ENCODE measurements around the gene GSG1.

GSG1 gene

DNA sequence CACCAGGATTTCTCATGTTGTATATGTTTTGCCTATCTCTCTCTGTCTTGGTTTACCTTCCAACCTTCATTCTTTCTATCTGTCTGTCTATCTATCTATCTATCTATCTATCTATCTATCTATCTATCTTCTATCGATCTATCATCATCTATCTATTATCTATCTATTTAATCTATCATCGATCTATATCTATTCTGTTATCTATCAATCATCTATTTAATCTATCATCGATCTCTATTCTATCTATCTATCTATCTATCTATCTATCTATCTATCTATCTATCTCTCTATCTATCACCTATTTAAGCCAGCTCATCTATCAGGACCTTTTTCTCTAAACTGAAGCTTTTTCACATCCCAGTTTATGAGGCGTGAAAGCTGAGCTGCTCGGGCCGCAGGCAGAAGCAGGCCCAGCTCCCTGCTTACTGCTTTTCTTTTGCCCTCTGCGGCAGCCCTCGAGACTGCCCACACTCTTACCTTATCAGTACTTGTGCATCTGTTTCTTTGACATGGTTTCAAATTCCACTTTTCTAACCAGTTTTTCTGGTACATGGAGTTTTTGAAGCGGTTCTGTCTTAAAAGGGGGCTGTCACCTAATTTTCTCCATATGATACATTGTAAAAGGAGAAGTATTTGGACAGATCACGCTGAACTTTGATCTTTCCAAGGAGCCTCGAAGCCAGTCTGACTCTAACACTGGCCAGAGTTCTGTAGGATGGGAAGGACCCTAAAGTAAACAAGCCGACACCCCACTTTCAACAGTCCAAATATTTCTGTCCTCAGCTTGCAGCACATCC lies 44.4 kb upstream of the GSG1 start:
- TF ChIP-seq, protein P1, sequence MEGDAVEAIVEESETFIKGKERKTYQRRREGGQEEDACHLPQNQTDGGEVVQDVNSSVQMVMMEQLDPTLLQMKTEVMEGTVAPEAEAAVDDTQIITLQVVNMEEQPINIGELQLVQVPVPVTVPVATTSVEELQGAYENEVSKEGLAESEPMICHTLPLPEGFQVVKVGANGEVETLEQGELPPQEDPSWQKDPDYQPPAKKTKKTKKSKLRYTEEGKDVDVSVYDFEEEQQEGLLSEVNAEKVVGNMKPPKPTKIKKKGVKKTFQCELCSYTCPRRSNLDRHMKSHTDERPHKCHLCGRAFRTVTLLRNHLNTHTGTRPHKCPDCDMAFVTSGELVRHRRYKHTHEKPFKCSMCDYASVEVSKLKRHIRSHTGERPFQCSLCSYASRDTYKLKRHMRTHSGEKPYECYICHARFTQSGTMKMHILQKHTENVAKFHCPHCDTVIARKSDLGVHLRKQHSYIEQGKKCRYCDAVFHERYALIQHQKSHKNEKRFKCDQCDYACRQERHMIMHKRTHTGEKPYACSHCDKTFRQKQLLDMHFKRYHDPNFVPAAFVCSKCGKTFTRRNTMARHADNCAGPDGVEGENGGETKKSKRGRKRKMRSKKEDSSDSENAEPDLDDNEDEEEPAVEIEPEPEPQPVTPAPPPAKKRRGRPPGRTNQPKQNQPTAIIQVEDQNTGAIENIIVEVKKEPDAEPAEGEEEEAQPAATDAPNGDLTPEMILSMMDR (conservative IDR thresholded peaks at IDR 0.05; ENCODE audit: low read depth): no peak
- POLR2A ChIA-PET (ENCODE audit: low non-redundant PET): no interaction called here
- no peak overlapping the region for H3K27ac ChIP-seq
- no peak for DNase-seq (ENCODE audit: low spot score)
- CTCF ChIA-PET: interaction anchor here (0.9 kb wide), 1 partner anchor 13 kb away, joined by 3 read pairs; no protein-coding TSS in a partner anchor

- H3K27ac ChIP-seq: no peak overlapping the region
- ChIA-PET CTCF (no interaction called here), POLR2A (ENCODE audit: low non-redundant PET) (no interaction called here)
- TF ChIP-seq, protein P1 (conservative IDR thresholded peaks at IDR 0.05; ENCODE audit: low read depth): no peak
- DNase-seq (ENCODE audit: low spot score): no peak
Measured at GRCh38 chr12:13146336-13146938, 43.0 kb upstream of the GSG1 start.

- CTCF ChIA-PET: no interaction called here
- POLR2A ChIA-PET (ENCODE audit: low non-redundant PET): no interaction called here
- TF ChIP-seq, protein P1 (conservative IDR thresholded peaks at IDR 0.05; ENCODE audit: low read depth): no peak
- no peak for DNase-seq (ENCODE audit: low spot score)
- H3K27ac ChIP-seq: no peak overlapping the region
Measured at GRCh38 chr12:13144266-13144828, 40.9 kb upstream of the GSG1 start.

DNA sequence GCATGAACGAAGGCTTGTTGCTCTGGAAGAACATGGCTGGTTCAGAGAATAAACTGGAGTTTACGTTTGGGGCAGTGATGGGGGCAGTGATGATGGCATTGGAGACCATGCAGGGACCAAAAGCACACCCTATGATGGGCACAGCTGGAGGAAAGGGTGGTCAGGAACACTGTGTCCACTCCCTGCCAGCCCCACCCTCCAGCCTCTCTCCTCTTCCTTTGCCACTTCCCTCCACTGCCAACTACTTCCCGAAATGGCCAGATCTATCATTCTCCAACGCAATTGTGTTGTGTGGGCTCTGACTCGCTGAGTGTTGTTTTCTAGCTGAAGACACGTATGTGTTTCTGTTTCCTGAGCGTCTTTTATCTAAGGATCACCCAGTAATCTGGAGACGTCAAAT lies 39.3 kb upstream of the GSG1 start:
- POLR2A ChIA-PET (ENCODE audit: low non-redundant PET): no interaction called here
- no peak for DNase-seq (ENCODE audit: low spot score)
- CTCF ChIA-PET: no interaction called here
- TF ChIP-seq, protein P1 (conservative IDR thresholded peaks at IDR 0.05; ENCODE audit: low read depth): no peak
- no peak overlapping the region for H3K27ac ChIP-seq

DNA sequence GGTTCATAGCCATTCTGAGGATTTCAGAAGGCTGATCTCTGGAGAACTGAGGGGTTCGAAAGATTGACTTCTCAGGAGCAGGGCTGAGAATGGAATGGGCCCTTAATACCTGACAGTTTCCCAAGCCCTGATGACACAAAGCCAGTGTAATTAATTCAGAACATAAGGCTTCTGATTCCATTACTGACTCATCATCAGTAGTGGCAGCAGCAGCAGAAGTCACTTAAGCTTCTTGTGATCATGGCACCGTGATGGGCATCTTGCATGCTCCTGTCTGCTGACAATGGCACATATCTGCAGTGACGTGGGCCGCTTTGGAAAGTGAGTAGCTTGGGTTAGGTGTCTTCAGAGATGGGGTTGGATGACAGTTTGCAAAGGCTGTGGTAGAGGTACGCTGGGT lies 38.2 kb upstream of the GSG1 start:
- CTCF ChIA-PET: no interaction called here
- no peak for DNase-seq (ENCODE audit: low spot score)
- POLR2A ChIA-PET (ENCODE audit: low non-redundant PET): no interaction called here
- H3K27ac ChIP-seq: no peak overlapping the region
- TF ChIP-seq, protein P1 (conservative IDR thresholded peaks at IDR 0.05; ENCODE audit: low read depth): no peak

DNA sequence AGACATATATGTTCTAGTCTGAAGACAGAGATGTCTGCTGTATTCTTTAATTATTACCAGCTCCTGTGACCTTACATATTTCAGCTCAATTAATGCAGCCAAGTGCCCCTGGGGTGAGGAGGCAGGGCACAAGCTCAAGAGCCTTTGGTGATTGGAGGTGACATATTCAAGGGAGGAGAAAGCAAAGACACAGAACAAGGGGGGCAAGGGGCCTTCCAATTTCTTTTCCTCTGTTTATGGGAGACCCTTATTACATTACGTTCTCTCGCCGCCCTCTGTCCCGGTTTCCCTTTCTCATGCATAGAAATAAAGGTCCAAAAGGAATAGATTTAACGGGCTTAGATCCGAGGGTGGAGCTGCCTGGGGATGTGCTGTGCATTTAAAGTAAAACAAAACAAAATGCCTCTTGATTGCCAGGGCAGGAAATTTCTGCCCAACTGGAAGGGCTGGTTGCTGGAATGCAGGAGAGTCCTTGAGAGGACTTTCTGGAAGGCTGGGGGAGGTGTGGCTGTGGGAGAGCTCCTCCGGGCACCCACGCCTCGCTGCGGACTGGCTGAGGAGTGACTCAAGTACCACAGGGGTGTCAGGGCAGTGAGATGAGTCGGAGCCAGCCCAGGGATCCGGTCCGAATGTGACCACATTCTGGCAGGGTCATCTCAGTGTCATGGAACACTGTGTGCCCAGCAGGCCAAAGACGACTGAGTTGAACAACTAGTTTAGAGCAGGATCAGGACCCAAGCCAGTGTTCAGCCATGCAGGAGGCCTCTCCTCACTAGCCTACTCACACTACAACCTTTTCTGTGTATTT lies 32.1 kb upstream of the GSG1 start:
- CTCF ChIA-PET: interaction anchor here (0.7 to 1.7 kb wide), 9 partner anchors 11 to 76 kb away, joined by 3 to 23 read pairs (median 3); partner anchors contain the start of gene EMP1
- H3K27ac ChIP-seq: peak overlapping the region; percentile 72
- peak; percentile 96 for DNase-seq (ENCODE audit: low spot score)
- POLR2A ChIA-PET (ENCODE audit: low non-redundant PET): interaction anchor here (0.5 to 1.3 kb wide), 4 partner anchors 33 to 61 kb away, joined by 3 to 4 read pairs (median 4); no protein-coding TSS in a partner anchor
- TF ChIP-seq, protein P1 (conservative IDR thresholded peaks at IDR 0.05; ENCODE audit: low read depth): no peak
